Endometrial microvascular endothelial cells (primary cell): ENCODE results near the gene RGS6. TPM values are rescaled to one million over a fixed set of nuclear protein-coding genes. Genes with fewer than 3 reads are reported as not detected.

Experiments used
- in situ Hi-C: cut with HindIII; loops from 2 replicates; pipeline ENCODE4 v1.10.0; 2017; ENCODE audit warnings: low sequenced_read_pairs, low pct_unique_long_range_greater_than_20kb; ENCODE audit errors: inconsistent ontology term
- total RNA-seq: library from RNA; depleted of rRNA; stranded (reverse); fragments of >200 nt; gene quantifications from one replicate; pipeline ENCODE4 v1.2.3, GENCODE V29; 2015; ENCODE audit errors: inconsistent ontology term

RGS6 gene
- total RNA-seq, 1 donor from 2014 or later: not detected

GRCh38 chr14:72594099-72594901 lies 662.1 kb downstream of the RGS6 start:
- in situ Hi-C loops: no loop called here

- in situ Hi-C loops: no loop called here
Measured at GRCh38 chr14:72595152-72595862, 663.1 kb downstream of the RGS6 start.

GRCh38 chr14:72597252-72598233 lies 665.3 kb downstream of the RGS6 start:
- in situ Hi-C loops: no loop called here

GRCh38 chr14:72598306-72598705 lies 666.1 kb downstream of the RGS6 start:
- in situ Hi-C loops: no loop called here

- in situ Hi-C loops: no loop called here
Measured at GRCh38 chr14:72599579-72600470, 667.6 kb downstream of the RGS6 start.

GRCh38 chr14:72600551-72601330 lies 668.5 kb downstream of the RGS6 start:
- in situ Hi-C loops: no loop called here

- in situ Hi-C loops: no loop called here
Measured at GRCh38 chr14:72603639-72604038, 671.4 kb downstream of the RGS6 start.

- in situ Hi-C loops: no loop called here
Measured at GRCh38 chr14:72604133-72604532, 671.9 kb downstream of the RGS6 start.

GRCh38 chr14:72605096-72605920 lies 673.1 kb downstream of the RGS6 start:
- in situ Hi-C loops: no loop called here

- in situ Hi-C loops: no loop called here
Measured at GRCh38 chr14:72605921-72606220, 673.6 kb downstream of the RGS6 start.

GRCh38 chr14:72606879-72607278 lies 674.6 kb downstream of the RGS6 start:
- in situ Hi-C loops: no loop called here

GRCh38 chr14:72607386-72608130 lies 675.3 kb downstream of the RGS6 start:
- in situ Hi-C loops: no loop called here

GRCh38 chr14:72608391-72609204 lies 676.4 kb downstream of the RGS6 start:
- in situ Hi-C loops: no loop called here

- in situ Hi-C loops: no loop called here
Measured at GRCh38 chr14:72609205-72609916, 677.1 kb downstream of the RGS6 start.
